ENCODE measurements around the gene LIMK1.

Gene LIMK1

GRCh38 chr7:74130518-74130917 is 46.9 kb downstream of the LIMK1 start:
- H3K4me3 ChIP-seq (ENCODE audit: low read depth, low read length): no peak overlapping the region
- TF ChIP-seq CTCF (IDR thresholded peaks at IDR 0.05; ENCODE audit: low read depth, low read length): no peak

- H3K4me3 ChIP-seq (ENCODE audit: low read depth, low read length): no peak overlapping the region
Measured at GRCh38 chr7:74134117-74134620, 50.6 kb downstream of the LIMK1 start.

GRCh38 chr7:74138334-74138867 is 54.8 kb downstream of the LIMK1 start:
- no peak for TF ChIP-seq CTCF (IDR thresholded peaks at IDR 0.05; ENCODE audit: low read depth, low read length)
- H3K4me3 ChIP-seq (ENCODE audit: low read depth, low read length): no peak overlapping the region

More at GRCh38 chr7:74134117-74134620, 50.6 kb downstream of the LIMK1 start:
- no peak for TF ChIP-seq CTCF (IDR thresholded peaks at IDR 0.05; ENCODE audit: low read depth, low read length)

- TF ChIP-seq CTCF (IDR thresholded peaks at IDR 0.05; ENCODE audit: low read depth, low read length): no peak
Measured at GRCh38 chr7:74138945-74139843, 55.6 kb downstream of the LIMK1 start.

DNA sequence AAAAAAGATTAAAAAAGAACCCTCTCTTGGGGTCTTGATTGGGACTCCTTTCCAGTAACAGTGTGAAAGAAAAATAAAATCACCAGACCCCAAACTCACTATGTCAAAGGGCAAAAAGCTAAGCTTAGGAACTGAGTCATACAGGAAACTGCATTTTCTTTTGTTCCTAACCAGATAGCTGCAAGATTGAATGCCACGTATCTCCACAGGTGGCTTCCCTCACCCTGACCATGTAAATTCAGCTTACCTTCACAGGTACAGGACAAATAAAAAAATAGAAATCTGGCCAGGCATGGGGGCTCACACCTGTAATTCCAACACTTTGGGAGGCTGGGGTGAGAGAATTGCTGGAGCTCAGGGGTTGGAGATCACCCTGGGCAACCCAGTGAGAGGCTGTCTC is 58.1 kb downstream of the LIMK1 start:
- TF ChIP-seq CTCF (IDR thresholded peaks at IDR 0.05; ENCODE audit: low read depth, low read length): no peak
- H3K4me3 ChIP-seq (ENCODE audit: low read depth, low read length): no peak overlapping the region

More at GRCh38 chr7:74138945-74139843, 55.6 kb downstream of the LIMK1 start:
- no peak overlapping the region for H3K4me3 ChIP-seq (ENCODE audit: low read depth, low read length)

DNA sequence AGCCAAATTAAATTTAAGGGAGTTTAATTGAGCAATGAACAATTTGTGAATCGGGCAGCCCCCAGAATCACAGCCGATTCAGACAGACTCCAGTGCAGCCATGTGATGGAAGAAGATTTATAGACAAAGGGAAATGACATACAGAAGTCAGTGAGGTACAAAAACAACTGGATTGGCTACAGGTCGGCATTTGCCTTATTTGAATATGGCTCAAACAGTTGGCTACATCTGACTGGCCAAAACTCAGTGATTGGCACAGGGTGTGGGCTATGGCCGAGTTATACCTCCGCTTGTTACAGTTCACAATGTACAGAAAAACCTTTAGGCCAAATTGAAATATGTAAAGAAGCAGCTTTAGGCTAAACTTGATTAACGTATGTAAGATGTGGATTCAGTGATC is 59.8 kb downstream of the LIMK1 start:
- TF ChIP-seq CTCF (IDR thresholded peaks at IDR 0.05; ENCODE audit: low read depth, low read length): no peak
- H3K4me3 ChIP-seq (ENCODE audit: low read depth, low read length): no peak overlapping the region

- no peak for TF ChIP-seq CTCF (IDR thresholded peaks at IDR 0.05; ENCODE audit: low read depth, low read length)
- H3K4me3 ChIP-seq (ENCODE audit: low read depth, low read length): no peak overlapping the region
Measured at GRCh38 chr7:74148491-74148890, 64.9 kb downstream of the LIMK1 start.

Data from WI38 (cell line).